Lung (tissue), 12 donors: ENCODE data around the gene BAG5. TPM values are rescaled to one million over a fixed set of nuclear protein-coding genes. Genes with fewer than 3 reads are reported as not detected.

Source experiments
- ATAC-seq: fragments of 200-7000 bp; cut with Tn5 transposase; one replicate; pipeline ENCODE4 v1.9.1; 2020; ENCODE audit warnings: moderate number of reproducible peaks; ENCODE audit not compliant: insufficient read depth, low FRiP score
- DNase-seq, 3 donors: peaks; one replicate each; pipeline ENCODE4 v3.0.0-alpha.2; 2013 to 2017
- H3K27ac ChIP-seq, 2 donors: one replicate each; pipeline ENCODE4 v1.5.1; 2013; ENCODE audit warnings: mild to moderate bottlenecking in 2 of 2, moderate library complexity in 2 of 2, control low read depth in 1 of 2, inconsistent platforms in 1 of 2, low read depth in 1 of 2, low read length in 1 of 2
- H3K27me3 ChIP-seq, 3 donors: one replicate each; pipeline ENCODE4 v1.5.1; 2013; ENCODE audit warnings: low read length in 2 of 3; ENCODE audit not compliant: control insufficient read depth in 3 of 3, insufficient read depth in 3 of 3
- H3K36me3 ChIP-seq, 4 donors: one replicate each; pipeline ENCODE4 v1.5.1; 2013; ENCODE audit warnings: low read length in 4 of 4, mild to moderate bottlenecking in 1 of 4, moderate library complexity in 1 of 4; ENCODE audit not compliant: control insufficient read depth in 4 of 4, insufficient read depth in 4 of 4
- H3K4me1 ChIP-seq, 5 donors: one replicate each; pipeline ENCODE4 v1.5.1; 2013; ENCODE audit warnings: low read length in 5 of 5, mild to moderate bottlenecking in 2 of 5, moderate library complexity in 1 of 5; ENCODE audit not compliant: control insufficient read depth in 5 of 5, insufficient read depth in 5 of 5
- H3K4me3 ChIP-seq: one replicate; pipeline ENCODE4 v1.5.1; 2013; ENCODE audit warnings: mild to moderate bottlenecking, control low read depth, moderate library complexity
- H3K9ac ChIP-seq, 2 donors: one replicate each; pipeline ENCODE4 v1.5.1; 2013; ENCODE audit warnings: low read length in 2 of 2, control low read depth in 1 of 2; ENCODE audit not compliant: insufficient read depth in 1 of 2
- H3K9me3 ChIP-seq, 4 donors: one replicate each; pipeline ENCODE4 v1.5.1; 2013; ENCODE audit warnings: low read length in 3 of 4, mild to moderate bottlenecking in 1 of 4, moderate library complexity in 1 of 4; ENCODE audit not compliant: control insufficient read depth in 4 of 4, insufficient read depth in 3 of 4
- CTCF ChIP-seq: IDR thresholded peaks from 2 replicates; pipeline ENCODE4 v1.5.1; 2012; ENCODE audit warnings: mild to moderate bottlenecking; ENCODE audit errors: control extremely low read depth, extremely low read depth
- WGBS, 2 donors: extraction: QIAGEN DNeasy Blood & Tissue Kit; methylation state at CpG; one replicate each; pipeline ENCODE4 v1.1.7; 2013; 5-methylcytosine and 5-hydroxymethylcytosine counted together
- polyA plus RNA-seq, 2 donors: library from polyadenylated mRNA; stranded (reverse); fragments of 200-250 nt; gene quantifications; one replicate each; pipeline ENCODE4 v1.2.1, GENCODE V29; 2013
- total RNA-seq, 2 donors: library from RNA; depleted of rRNA in 1 of 2; stranded (reverse); fragments of >200 nt in 1 of 2; gene quantifications; one replicate each; pipeline ENCODE4 v1.2.1, GENCODE V29; 2014 to 2021
- donor health status: control.
- donor health status: control.
- donor health status: Bipolar disorder and iron deficiency.
- donor health status: healthy.
- donor health status: DM: yes; HTN: yes; CAD: no.

The BAG5 gene
- total and polyA plus RNA-seq, 4 donors: 8.7 to 26.0 (median 18.5) TPM

- TF ChIP-seq CTCF: no peak
- ATAC-seq (no peak), DNase-seq (no peak)
- no peak overlapping the region for H3K4me3 ChIP-seq
- H3K27ac ChIP-seq: no peak overlapping the region
- 87 to 92% methylated on average over 16 of the region's 16 CpGs for WGBS, 2 donors
- peaks cover 5 to 17% (median 13%) of the 10 kb centered on the region in 4 donors for H3K36me3 ChIP-seq
- peaks cover 7 to 30% (median 11%) of the 10 kb centered on the region in 5 donors for H3K4me1 ChIP-seq
- no peaks in the 10 kb centered on the region for H3K9me3 ChIP-seq
- H3K27me3 ChIP-seq: no peaks in the 10 kb centered on the region
- H3K9ac ChIP-seq: peak overlapping the region in 1 of 2 donors; percentile 11
These were observed 4.2 kb downstream of the BAG5 start for GRCh38 chr14:103558071-103558882.

- Histone ChIP-seq H3K27me3 (no peaks in the 10 kb centered on the region), H3K36me3 (peaks cover 5 to 17% (median 13%) of the 10 kb centered on the region in 4 donors), H3K4me3 (no peak overlapping the region), H3K27ac (no peak overlapping the region), H3K9me3 (no peaks in the 10 kb centered on the region), H3K9ac (peak overlapping the region in 1 of 2 donors; percentile 11), H3K4me1 (peaks cover 9 to 30% (median 11%) of the 10 kb centered on the region in 5 donors)
- 64 to 75% methylated on average over 15 of the region's 15 CpGs for WGBS, 2 donors
- ATAC-seq: no peak
- DNase-seq: peak in 2 of 3 donors; percentile 63 to 74
- TF ChIP-seq CTCF: no peak
These were observed 5.3 kb downstream of the BAG5 start for GRCh38 chr14:103556946-103557758.

DNA sequence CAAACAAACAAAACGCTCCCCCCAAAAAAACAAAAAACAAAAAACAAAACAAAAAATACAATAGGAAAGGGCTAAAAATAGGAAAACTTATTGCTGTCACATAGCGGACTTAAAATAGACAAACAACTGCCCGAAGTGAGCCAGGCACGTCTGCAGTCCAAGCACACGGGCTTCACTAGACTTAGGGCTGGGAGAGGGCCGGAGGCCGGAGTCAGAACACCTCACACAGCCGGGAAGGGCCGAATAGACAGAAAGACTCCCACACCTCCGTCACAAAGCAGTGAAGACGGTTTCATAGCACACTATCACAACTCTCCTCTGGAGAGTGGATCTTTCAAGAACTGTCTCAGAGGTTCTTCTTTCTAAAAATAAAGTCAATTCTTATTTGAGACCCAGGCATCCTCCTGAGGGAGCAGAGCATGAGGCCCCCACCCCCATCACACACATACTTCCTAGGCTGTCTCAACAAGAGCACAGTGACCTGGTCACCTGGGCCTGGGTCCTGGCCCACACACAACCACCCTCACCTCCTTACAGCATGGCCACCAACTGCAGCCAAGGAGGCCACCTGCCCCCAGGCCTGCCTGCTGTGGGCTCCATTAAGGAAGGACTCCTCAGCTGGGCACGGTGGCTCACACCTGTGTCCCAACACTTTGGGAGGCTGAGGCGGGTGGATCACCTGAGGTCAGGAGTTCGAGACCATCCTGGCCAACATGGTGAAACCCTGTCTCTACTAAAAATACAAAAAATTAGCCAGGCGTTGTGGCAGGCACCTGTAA, 6.7 kb downstream of the BAG5 start:
- no peak for ATAC-seq
- DNase-seq: no peak
- no peaks in the 10 kb centered on the region for H3K9me3 ChIP-seq
- H3K9ac ChIP-seq: no peak overlapping the region
- peak overlapping the region in 1 of 2 donors; percentile 63 for H3K27ac ChIP-seq
- peaks cover 9 to 19% (median 17%) of the 10 kb centered on the region in 5 donors for H3K4me1 ChIP-seq
- no peaks in the 10 kb centered on the region for H3K27me3 ChIP-seq
- no peak for TF ChIP-seq CTCF
- WGBS, 2 donors: 88 to 91% methylated on average over 15 of the region's 15 CpGs
- no peak overlapping the region for H3K4me3 ChIP-seq
- peaks cover 5 to 17% (median 13%) of the 10 kb centered on the region in 4 donors for H3K36me3 ChIP-seq
